Suppressor macrophage treated with lipopolysaccharide for 1 hour (primary cell): ENCODE results near the gene TRABD.

Experiments
- DNase-seq, 3 donors: peaks; one replicate each; pipeline ENCODE4 v3.0.0-alpha.2; 2020 to 2022

The TRABD gene

GRCh38 chr22:50175191-50175461 is 10.6 kb upstream of the TRABD start:
- no peak for DNase-seq

GRCh38 chr22:50175921-50176849 is 9.5 kb upstream of the TRABD start:
- DNase-seq = no peak

- no peak for DNase-seq
Observed at GRCh38 chr22:50176850-50177536, 8.7 kb upstream of the TRABD start.

GRCh38 chr22:50177537-50178470 is 7.9 kb upstream of the TRABD start:
- peak in 1 of 3 donors; percentile 5 for DNase-seq

GRCh38 chr22:50178471-50178864 is 7.2 kb upstream of the TRABD start:
- no peak for DNase-seq

- no peak for DNase-seq
Observed at GRCh38 chr22:50178871-50179869, 6.5 kb upstream of the TRABD start.

GRCh38 chr22:50179937-50180726 is 5.6 kb upstream of the TRABD start:
- DNase-seq = no peak

GRCh38 chr22:50180727-50181521 is 4.8 kb upstream of the TRABD start:
- DNase-seq = no peak

- DNase-seq = no peak
Observed at GRCh38 chr22:50182176-50183081, 3.3 kb upstream of the TRABD start.

GRCh38 chr22:50183141-50183971 is 2.4 kb upstream of the TRABD start:
- no peak for DNase-seq

GRCh38 chr22:50184004-50184901 is 1.5 kb upstream of the TRABD start:
- DNase-seq = peak; percentile 47 to 79 (median 64)

GRCh38 chr22:50184902-50185374 is 775 bp upstream of the TRABD start:
- DNase-seq = no peak

GRCh38 chr22:50186181-50186714 is 535 bp downstream of the TRABD start:
- DNase-seq = no peak

- peak in 1 of 3 donors; percentile 40 for DNase-seq
Observed at GRCh38 chr22:50186761-50187523, 1.2 kb downstream of the TRABD start.

- no peak for DNase-seq
Observed at GRCh38 chr22:50188356-50188755, 2.6 kb downstream of the TRABD start.
